GM18511 (cell line): ENCODE data around the gene PTGIS.
"Not testable (repeated sequence)": the region's sequence is repeated elsewhere in the genome, so short reads cannot be mapped to it uniquely, and the experiment has no call there.

Experiments
- ATAC-seq: cut with Tn5 transposase; IDR thresholded peaks from one replicate; pipeline ENCODE4 v1.9.1; 2021; ENCODE audit warnings: mild to moderate bottlenecking, moderate library complexity; ENCODE audit not compliant: unreplicated experiment

Gene PTGIS

DNA sequence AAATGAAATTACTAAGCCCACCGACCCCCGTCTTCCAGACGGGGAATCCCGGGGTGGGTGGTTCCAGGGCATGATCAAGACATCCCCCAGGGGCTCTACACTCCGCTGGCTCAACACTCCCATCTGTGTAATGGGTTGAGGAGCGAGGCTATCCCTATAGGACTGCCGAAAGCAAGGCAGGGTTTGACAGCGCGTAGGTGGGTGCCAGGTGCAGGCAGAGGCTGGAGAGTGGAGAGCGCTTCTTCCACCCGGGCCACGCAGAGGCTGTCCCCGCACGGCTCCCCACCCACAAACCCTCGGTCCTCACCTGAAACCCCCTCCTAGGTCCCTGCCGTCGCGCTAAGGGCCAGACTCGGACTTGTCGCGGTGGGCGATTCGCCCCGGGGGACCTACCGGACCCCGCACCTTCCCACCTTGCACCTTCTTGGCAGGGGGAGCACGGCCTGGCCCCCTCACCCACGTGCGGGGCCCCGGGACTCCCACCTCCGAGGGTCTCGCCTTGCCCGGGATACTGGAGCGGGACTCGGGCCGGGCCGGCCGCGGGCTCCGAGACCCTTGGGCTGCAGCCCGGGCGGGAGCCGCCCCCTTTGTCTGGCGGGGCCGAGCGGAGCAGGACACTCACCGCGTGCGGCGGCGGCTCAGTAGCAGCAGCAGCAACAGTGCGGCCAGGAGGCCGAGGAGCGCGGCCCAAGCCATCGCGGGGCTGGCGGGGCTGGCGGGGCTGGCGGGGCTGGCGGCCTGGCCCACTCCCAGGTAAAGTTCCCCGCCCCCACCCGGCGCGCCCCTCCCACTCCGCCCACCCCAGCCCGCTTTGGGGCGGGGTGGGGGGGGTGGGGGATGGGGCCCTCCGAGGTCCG lies at the start of gene PTGIS:
Gene PTGIS (minus strand): TSS at position 717 of the 857 bp plus-strand sequence. CDS start 21 bp downstream, at position 696.
- no peak for ATAC-seq

GRCh38 chr20:49617394-49617793 lies 49.5 kb upstream of the PTGIS start:
- not testable (repeated sequence) for ATAC-seq

- ATAC-seq = no peak
Observed at GRCh38 chr20:49616154-49617007, 48.4 kb upstream of the PTGIS start.

DNA sequence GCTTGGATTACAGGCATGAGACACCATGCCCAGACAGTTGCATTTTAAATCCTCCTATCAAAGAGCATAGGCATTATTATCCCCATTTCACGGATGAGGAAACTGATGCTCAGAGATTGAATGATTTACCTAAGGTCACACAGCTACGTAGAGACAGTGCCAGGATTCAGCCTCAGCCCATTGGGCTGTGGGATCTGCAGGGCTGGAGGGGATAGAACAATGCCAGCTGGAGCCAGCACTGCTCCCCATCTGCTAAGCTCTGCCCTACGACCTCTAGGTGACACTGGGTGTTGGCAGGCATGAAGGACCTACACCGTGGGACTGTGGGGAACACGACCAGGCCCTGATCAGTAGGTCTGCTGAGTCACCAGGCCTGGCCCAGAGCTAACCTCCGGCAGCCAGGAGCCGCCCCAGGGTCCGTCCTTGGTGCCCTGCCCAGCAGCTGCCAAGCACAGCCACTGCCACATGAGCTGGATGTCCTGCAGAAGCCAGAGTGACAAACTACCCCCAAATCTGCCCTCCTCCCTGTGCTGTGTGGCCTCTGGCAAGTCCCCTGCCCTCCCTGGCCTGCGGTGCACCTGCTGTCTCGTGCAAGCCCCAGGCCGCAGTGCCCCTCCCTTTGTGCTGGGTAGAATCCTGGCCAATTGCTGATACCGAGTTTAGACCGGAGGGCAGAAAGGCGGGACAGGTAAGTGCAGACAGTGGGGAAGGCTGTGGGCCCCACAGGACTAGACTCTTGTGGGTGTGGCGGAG lies 47.6 kb upstream of the PTGIS start:
- ATAC-seq = no peak

DNA sequence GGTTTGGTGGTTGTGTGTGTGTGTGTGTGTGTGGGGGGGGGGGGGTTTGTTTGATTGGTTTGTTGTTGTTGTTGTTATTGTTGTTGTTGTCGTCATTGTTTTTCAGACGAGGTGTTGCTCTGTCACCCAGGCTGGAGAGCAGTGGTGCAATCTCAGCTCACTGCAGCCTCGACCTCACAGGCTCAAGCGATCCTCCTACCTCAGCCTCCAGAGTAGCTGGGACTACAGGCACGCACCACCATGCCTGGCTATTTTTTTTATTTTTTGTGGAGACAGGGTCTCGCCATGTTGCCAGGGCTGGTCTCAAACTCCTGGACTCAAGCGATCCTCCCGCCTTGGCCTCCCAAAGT lies 47.1 kb upstream of the PTGIS start:
- ATAC-seq = not testable (repeated sequence)

DNA sequence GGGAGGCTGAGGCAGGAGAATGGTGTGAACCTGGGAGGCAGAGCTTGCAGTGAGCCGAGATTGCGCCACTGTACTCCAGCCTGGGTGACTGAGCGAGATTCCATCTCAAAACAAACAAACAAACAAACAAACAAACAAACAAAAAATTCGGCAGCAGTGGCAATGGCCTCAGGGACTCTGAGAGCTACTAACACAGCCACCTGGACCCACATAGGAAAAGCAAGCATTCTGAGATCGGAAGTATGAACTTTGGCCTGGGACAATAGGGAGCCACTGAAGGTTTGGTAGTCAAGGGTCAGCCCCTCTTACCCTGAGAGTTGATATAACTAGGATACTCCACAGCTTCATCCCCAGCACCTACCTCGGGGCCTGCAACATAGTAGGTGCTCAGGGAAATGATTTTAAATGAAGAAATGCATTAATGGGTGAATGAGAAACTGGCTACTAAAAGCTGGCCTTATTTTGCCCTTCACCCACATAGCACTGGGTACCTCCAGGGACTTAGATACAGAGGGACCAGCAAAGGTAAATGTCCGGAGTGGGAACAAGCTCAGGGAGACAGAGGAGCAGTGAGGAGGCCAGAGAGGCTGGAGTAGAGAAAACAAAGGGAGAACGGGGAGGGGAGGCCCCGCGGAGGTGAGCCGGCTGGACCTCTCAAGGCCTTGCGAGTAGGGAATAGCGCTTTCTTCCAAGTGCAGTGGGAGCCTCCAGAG lies 46.6 kb upstream of the PTGIS start:
- ATAC-seq = no peak

- no peak for ATAC-seq
Observed at GRCh38 chr20:49612127-49612738, 44.3 kb upstream of the PTGIS start.

GRCh38 chr20:49611539-49612126 lies 43.7 kb upstream of the PTGIS start:
- not testable (repeated sequence) for ATAC-seq

- ATAC-seq = no peak
Observed at GRCh38 chr20:49610691-49611538, 43.0 kb upstream of the PTGIS start.

- ATAC-seq = peak; percentile 69
Observed at GRCh38 chr20:49608752-49609670, 41.1 kb upstream of the PTGIS start.

DNA sequence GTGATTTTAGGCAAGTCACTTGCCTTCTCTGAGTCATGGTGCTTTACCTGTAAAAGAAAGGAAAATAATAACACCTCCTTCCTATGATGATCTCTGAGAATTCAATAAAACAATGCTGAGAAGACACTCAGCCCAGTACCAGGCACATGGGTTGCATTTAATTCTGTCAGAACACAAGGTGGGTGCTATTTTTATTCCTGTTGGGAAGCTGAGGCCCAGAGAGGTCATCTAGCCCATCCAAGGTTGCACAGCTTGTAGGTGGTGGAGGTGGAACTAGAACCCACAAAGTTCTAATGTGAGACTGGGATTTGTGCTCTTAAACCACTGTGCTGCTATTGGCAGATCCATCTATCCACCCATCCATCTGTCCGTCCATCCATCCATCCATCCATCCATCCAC lies 39.6 kb upstream of the PTGIS start:
- ATAC-seq = no peak

DNA sequence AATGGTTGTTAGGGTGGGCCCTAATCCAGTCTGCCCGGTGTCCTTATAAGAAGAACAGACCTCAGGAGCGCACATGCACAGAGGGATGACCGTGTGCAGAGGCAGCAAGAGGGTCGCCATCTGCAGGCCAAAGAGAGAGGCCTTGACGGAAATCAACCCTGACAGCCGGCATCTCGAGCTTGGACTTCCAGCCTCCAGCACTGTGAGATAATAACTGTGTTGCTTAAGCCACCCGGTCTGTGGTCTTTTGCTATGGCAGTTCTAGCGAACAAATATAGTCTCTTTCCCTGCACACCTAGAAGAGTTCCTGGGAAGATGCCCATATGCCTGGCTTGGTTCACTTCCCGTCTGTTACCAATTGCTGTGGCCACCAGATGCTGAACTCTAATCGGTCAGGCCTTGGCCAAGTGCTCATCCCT lies 35.3 kb upstream of the PTGIS start:
- ATAC-seq = no peak

GRCh38 chr20:49602345-49603208 lies 34.6 kb upstream of the PTGIS start:
- no peak for ATAC-seq

DNA sequence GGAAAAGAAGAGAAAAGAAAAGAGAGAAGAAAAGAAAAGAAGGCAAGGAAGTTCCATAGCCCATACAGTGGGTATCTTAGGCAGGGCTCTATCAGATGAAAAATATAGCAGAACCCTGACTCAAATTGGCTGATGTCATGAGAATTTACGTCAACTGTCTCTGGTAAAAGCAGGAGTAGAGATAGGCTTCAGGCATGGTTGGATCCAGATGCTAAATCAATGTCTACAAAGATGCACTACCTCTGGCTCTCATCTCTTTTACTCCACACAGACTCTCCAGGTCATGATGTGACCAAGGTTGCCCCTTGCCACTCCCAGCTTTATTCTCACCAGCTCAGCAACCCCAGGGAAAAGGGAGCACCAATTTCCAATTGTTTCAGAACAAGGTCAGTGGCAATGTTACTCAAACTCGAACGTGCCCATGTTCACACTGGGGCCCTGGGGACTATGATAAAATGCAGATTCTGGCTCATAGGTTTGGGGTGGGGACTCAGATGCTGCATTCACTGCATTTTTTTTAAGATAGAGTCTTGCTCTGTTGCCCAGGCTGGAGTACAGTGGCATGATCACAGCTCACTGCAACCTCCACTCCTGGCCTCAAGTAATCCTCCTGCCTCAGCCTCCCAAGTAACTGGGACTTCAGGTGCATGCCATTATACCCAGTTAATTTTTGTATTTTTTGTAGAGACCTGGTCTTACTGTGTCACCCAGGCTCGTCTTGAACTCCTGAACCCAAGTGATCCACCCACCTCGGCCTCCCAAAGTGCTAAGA lies 33.4 kb upstream of the PTGIS start:
- no peak for ATAC-seq

DNA sequence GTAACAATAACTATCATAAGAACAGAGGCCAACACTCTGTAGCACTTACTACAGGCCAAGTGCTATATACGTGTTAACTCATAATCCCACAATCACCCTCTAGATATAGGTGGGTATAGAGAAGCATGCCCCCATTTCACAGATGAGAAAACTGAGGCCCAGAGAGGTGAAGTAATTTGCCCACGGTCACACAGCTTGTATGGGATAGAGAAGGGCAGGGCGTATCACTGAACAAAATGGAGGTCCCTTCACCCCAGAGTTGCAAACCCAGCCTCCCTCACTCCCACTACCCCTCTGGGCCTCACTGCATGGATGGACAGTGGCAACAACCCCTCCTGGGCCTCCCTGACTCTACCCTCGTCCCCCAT lies 31.8 kb upstream of the PTGIS start:
- ATAC-seq = no peak

- ATAC-seq = no peak
Observed at GRCh38 chr20:49597825-49598395, 30.0 kb upstream of the PTGIS start.
